Measurements from ENCODE around the gene PCDHGA12.
"Not testable (repeated sequence)": the region's sequence is repeated elsewhere in the genome, so short reads cannot be mapped to it uniquely, and the experiment has no call there.

GRCh38 chr5:141397756-141398551 is 32.4 kb upstream of the PCDHGA12 start, which contains the start of gene PCDHGB5:
- not testable (repeated sequence) for TF ChIP-seq EZH2phosphoT487 (IDR thresholded peaks at IDR 0.05; ENCODE audit: insufficient read depth, low read depth); EZH2 (IDR thresholded peaks at IDR 0.05; ENCODE audit: insufficient read depth, poor library complexity, severe bottlenecking)

All from GM23248 (cell line).